HepG2 (cell line): Measurements from ENCODE around the gene BTAF1. TPM values are rescaled to one million over a fixed set of nuclear protein-coding genes. Genes with fewer than 3 reads are reported as not detected.

Experiments
- ATF2 ChIP-seq: sonication (generic); formaldehyde crosslinking; IDR thresholded peaks from 2 replicates; pipeline ENCODE4 v1.4.0; 2020; ENCODE audit warnings: missing genetic modification reagents
- ATM ChIP-seq: fragments of 450-650 bp; IDR thresholded peaks from 2 replicates; pipeline ENCODE4 v1.7.1; 2017; ENCODE audit warnings: mild to moderate bottlenecking, borderline replicate concordance
- CEBPB ChIP-seq: IDR thresholded peaks from 2 replicates; pipeline ENCODE4 v1.6.1; 2011; ENCODE audit warnings: low read depth, low read length, improper control_type of control experiment, borderline replicate concordance
- HDAC2 ChIP-seq: sonication (generic); formaldehyde crosslinking; IDR thresholded peaks from 2 replicates; pipeline ENCODE4 v1.4.0; 2020; ENCODE audit warnings: missing genetic modification reagents
- HIC2 ChIP-seq: sonication (generic); formaldehyde crosslinking; IDR thresholded peaks from 2 replicates; pipeline ENCODE4 v1.9.0; 2022; ENCODE audit warnings: low read depth, missing genetic modification reagents
- MZF1 ChIP-seq: sonication (generic); formaldehyde crosslinking; IDR thresholded peaks from 2 replicates; pipeline ENCODE4 v1.8.1; 2023; ENCODE audit warnings: mild to moderate bottlenecking, missing genetic modification reagents, borderline replicate concordance
- SNAI1 ChIP-seq: sonication (generic); formaldehyde crosslinking; IDR thresholded peaks from 2 replicates; pipeline ENCODE4 v1.5.0; 2020; ENCODE audit warnings: mild to moderate bottlenecking, missing genetic modification reagents, borderline replicate concordance
- TFAP4 ChIP-seq: sonication (generic); IDR thresholded peaks from 2 replicates; pipeline ENCODE4 v1.6.1; 2016; ENCODE audit warnings: low read depth, borderline replicate concordance
- TRIM24 ChIP-seq: sonication (generic); formaldehyde crosslinking; IDR thresholded peaks from 2 replicates; pipeline ENCODE4 v1.8.0; 2022; ENCODE audit warnings: mild to moderate bottlenecking, missing genetic modification reagents
- ZNF207 ChIP-seq: fragments of 450-650 bp; IDR thresholded peaks from 2 replicates; pipeline ENCODE4 v1.6.1; 2016; ENCODE audit warnings: antibody characterized with exemption, borderline replicate concordance
- ZNF263 ChIP-seq: sonication (generic); formaldehyde crosslinking; IDR thresholded peaks from 2 replicates; pipeline ENCODE4 v1.4.0; 2020; ENCODE audit warnings: missing genetic modification reagents
- ZNF556 ChIP-seq: sonication (generic); formaldehyde crosslinking; IDR thresholded peaks from 2 replicates; pipeline ENCODE4 v1.4.0; 2020; ENCODE audit warnings: mild to moderate bottlenecking, missing genetic modification reagents, borderline replicate concordance
- ZNF841 ChIP-seq: sonication (generic); formaldehyde crosslinking; IDR thresholded peaks from 2 replicates; pipeline ENCODE4 v1.8.1; 2023; ENCODE audit warnings: missing genetic modification reagents, borderline replicate concordance
- ZSCAN25 ChIP-seq: sonication (generic); formaldehyde crosslinking; IDR thresholded peaks from 2 replicates; pipeline ENCODE4 v1.8.0; 2022; ENCODE audit warnings: mild to moderate bottlenecking, missing genetic modification reagents
- polyA plus RNA-seq, 8 experiments: library from polyadenylated mRNA; depleted of rRNA in 3 of 8; stranded (reverse) in 7 of 8; unstranded in 1 of 8; fragments of >200 nt; fragmentation: Illumina TruSeq in 4 of 8; extraction: Trizol in 4 of 8; gene quantifications; 2 replicates each; pipeline versions ENCODE4 v1.2.1 to v1.2.3, GENCODE V29; 2011 to 2016; ENCODE audit warnings: low read depth in 4 of 8, missing spikeins in 1 of 8, mixed read lengths in 1 of 8; ENCODE audit not compliant: insufficient read depth in 1 of 8
- total RNA-seq, 5 experiments: library from RNA; depleted of rRNA; stranded (reverse); fragments of >200 nt; fragmentation: Illumina TruSeq; extraction: Trizol; gene quantifications; 2 replicates each; pipeline ENCODE4 v1.2.3, GENCODE V29; 2016; ENCODE audit warnings: low read depth in 1 of 5
- TF ChIP-seq, protein P1 (sequence below): sonication (generic); formaldehyde crosslinking; IDR thresholded peaks from 2 replicates; pipeline ENCODE4 v1.8.0; 2022; ENCODE audit warnings: mild to moderate bottlenecking, missing genetic modification reagents; ENCODE audit not compliant: insufficient replicate concordance
- TF ChIP-seq, protein P2 (sequence below): fragments of 450-650 bp; IDR thresholded peaks from 2 replicates; pipeline ENCODE4 v1.6.1; 2016
- TF ChIP-seq, protein P3 (sequence below): sonication (generic); formaldehyde crosslinking; IDR thresholded peaks from 2 replicates; pipeline ENCODE4 v1.5.0; 2020; ENCODE audit warnings: missing genetic modification reagents

BTAF1 gene
- total and polyA plus RNA-seq, 2 of the 13 experiments (the other 11 are each of a cell fraction or from before 2014, with no cell fraction given) = 38.6 to 54.1 TPM

DNA sequence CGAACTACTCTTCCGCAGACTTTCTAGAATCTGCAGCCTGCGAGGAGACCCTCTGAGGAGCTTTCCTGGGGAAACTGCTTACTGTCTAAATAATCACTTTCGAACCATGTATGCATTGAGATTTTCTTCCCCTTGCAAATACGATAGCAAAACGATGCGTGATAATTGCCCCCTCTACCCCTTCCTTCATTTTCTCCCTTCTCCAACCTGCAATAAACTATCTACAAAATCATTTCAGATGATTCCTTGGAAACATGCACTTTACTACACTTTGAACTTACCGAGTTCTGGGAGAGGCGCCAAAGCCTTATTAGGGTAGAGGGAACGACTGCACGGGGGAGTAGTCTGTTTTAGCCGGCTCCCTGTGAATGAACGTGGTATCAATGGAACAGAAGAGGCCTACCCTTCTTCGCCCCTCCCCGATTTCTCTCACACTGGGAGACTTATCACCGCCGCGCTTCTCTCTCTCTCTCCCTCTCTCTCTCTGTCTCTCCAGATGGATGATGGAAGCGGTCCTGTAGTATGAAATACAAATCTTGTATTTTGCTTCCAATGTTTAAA is 14.4 kb upstream of the BTAF1 start, which contains the start of gene FGFBP3 (continued):
- TF ChIP-seq TRIM24 (CRISPR knock-in tag) (no peak), ZNF207 (no peak), MZF1 (CRISPR knock-in tag) (no peak), ZNF841 (no peak), TFAP4 (no peak), ZNF556 (CRISPR knock-in tag) (no peak), ZNF263 (CRISPR knock-in tag) (no peak), ATM (no peak), CEBPB (no peak), ATF2 (CRISPR knock-in tag) (no peak), HDAC2 (CRISPR knock-in tag) (no peak), SNAI1 (CRISPR knock-in tag) (0 out of 2 replicates have a peak, but pooled peaks have one; percentile 0), ZSCAN25 (CRISPR knock-in tag) (no peak), HIC2 (CRISPR knock-in tag) (no peak; the same call in 1 of the 2 replicates)
- TF ChIP-seq, protein P1, sequence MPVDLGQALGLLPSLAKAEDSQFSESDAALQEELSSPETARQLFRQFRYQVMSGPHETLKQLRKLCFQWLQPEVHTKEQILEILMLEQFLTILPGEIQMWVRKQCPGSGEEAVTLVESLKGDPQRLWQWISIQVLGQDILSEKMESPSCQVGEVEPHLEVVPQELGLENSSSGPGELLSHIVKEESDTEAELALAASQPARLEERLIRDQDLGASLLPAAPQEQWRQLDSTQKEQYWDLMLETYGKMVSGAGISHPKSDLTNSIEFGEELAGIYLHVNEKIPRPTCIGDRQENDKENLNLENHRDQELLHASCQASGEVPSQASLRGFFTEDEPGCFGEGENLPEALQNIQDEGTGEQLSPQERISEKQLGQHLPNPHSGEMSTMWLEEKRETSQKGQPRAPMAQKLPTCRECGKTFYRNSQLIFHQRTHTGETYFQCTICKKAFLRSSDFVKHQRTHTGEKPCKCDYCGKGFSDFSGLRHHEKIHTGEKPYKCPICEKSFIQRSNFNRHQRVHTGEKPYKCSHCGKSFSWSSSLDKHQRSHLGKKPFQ = no peak
- TF ChIP-seq, protein P2, sequence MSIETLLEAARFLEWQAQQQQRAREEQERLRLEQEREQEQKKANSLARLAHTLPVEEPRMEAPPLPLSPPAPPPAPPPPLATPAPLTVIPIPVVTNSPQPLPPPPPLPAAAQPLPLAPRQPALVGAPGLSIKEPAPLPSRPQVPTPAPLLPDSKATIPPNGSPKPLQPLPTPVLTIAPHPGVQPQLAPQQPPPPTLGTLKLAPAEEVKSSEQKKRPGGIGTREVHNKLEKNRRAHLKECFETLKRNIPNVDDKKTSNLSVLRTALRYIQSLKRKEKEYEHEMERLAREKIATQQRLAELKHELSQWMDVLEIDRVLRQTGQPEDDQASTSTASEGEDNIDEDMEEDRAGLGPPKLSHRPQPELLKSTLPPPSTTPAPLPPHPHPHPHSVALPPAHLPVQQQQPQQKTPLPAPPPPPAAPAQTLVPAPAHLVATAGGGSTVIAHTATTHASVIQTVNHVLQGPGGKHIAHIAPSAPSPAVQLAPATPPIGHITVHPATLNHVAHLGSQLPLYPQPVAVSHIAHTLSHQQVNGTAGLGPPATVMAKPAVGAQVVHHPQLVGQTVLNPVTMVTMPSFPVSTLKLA = no peak
- TF ChIP-seq, protein P3, sequence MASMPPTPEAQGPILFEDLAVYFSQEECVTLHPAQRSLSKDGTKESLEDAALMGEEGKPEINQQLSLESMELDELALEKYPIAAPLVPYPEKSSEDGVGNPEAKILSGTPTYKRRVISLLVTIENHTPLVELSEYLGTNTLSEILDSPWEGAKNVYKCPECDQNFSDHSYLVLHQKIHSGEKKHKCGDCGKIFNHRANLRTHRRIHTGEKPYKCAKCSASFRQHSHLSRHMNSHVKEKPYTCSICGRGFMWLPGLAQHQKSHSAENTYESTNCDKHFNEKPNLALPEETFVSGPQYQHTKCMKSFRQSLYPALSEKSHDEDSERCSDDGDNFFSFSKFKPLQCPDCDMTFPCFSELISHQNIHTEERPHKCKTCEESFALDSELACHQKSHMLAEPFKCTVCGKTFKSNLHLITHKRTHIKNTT = no peak
